Uterus (tissue), 4 donors: ENCODE measurements around the gene TMEM131. TPM values are rescaled to one million over a fixed set of nuclear protein-coding genes. Genes with fewer than 3 reads are reported as not detected.

Experiments
- DNase-seq, 2 donors: peaks; one replicate each; pipeline ENCODE4 v3.0.0-alpha.2; 2019 to 2020
- H3K27ac ChIP-seq, 2 donors: fragments of 200-600 bp; sonication (generic); 1 replicate in 1 of 2; 2 replicates in 1 of 2; pipeline ENCODE4 v1.5.1; 2016 to 2018
- H3K27me3 ChIP-seq, 2 donors: fragments of 200-600 bp; sonication (generic); one replicate each; pipeline ENCODE4 v1.5.1; 2018 to 2019; ENCODE audit warnings: control low read depth in 1 of 2
- H3K36me3 ChIP-seq, 2 donors: fragments of 200-600 bp; sonication (generic); one replicate each; pipeline ENCODE4 v1.5.1; 2019; ENCODE audit warnings: control low read depth in 1 of 2
- H3K4me1 ChIP-seq, 2 donors: fragments of 200-600 bp; sonication (generic); one replicate each; pipeline ENCODE4 v1.5.1; 2018 to 2019; ENCODE audit warnings: control low read depth in 1 of 2
- H3K4me3 ChIP-seq, 2 donors: fragments of 200-600 bp; sonication (generic); 1 replicate in 1 of 2; 2 replicates in 1 of 2; pipeline ENCODE4 v1.5.1; 2018 to 2019; ENCODE audit warnings: mild to moderate bottlenecking in 1 of 2
- H3K9me3 ChIP-seq, 2 donors: fragments of 200-600 bp; sonication (generic); one replicate each; pipeline ENCODE4 v1.5.1; 2019; ENCODE audit warnings: control low read depth in 1 of 2
- CTCF ChIP-seq, 4 experiments: fragments of 200-600 bp in 2 of 4; fragments of 450-650 bp in 2 of 4; sonication (generic) in 2 of 4; IDR thresholded peaks; one replicate each; pipeline ENCODE4 v1.5.1; 2016 to 2019; ENCODE audit warnings: antibody characterized with exemption in 4 of 4, mild to moderate bottlenecking in 2 of 4, moderate library complexity in 1 of 4
- POLR2A ChIP-seq, 2 donors: fragments of 450-650 bp; IDR thresholded peaks; one replicate each; pipeline ENCODE4 v1.6.1; 2016; ENCODE audit warnings: antibody characterized with exemption in 2 of 2, mild to moderate bottlenecking in 1 of 2, moderate library complexity in 1 of 2
- intact Hi-C: fragments of 100-400 bp; cut with DNase I; formaldehyde crosslinking; loops from one replicate; pipeline ENCODE4 v1.15.1; 2023; ENCODE audit warnings: low total_unique reads
- total RNA-seq, 4 donors: library from RNA; depleted of rRNA in 3 of 4; stranded (reverse); fragments of >200 nt in 3 of 4; gene quantifications; one replicate each; pipeline versions ENCODE4 v1.1.0 to v1.2.4, GENCODE V29; 2014 to 2023
- donor health status: DM: yes; HTN: yes; CAD: no.

The TMEM131 gene
- total RNA-seq, 4 donors from 2014 or later: 14.1 to 62.4 (median 35.4) TPM

GRCh38 chr2:97766567-97766966 lies 229.2 kb downstream of the TMEM131 start:
- intact Hi-C loops: no loop called here
- H3K36me3 ChIP-seq: no peaks in the 10 kb centered on the region

GRCh38 chr2:97765933-97766332 lies 229.8 kb downstream of the TMEM131 start:
- H3K27ac ChIP-seq: no peak overlapping the region
- no peak for TF ChIP-seq CTCF (IDR thresholded peaks at IDR 0.05)
- no peak for TF ChIP-seq POLR2A (IDR thresholded peaks at IDR 0.05)
- H3K36me3 ChIP-seq: no peaks in the 10 kb centered on the region
- no peak for DNase-seq
- H3K9me3 ChIP-seq: no peaks in the 10 kb centered on the region
- intact Hi-C loops: no loop called here
- H3K27me3 ChIP-seq: no peaks in the 10 kb centered on the region
- no peak overlapping the region for H3K4me3 ChIP-seq
- H3K4me1 ChIP-seq: no peaks in the 10 kb centered on the region

More at GRCh38 chr2:97766567-97766966, 229.2 kb downstream of the TMEM131 start:
- no peak overlapping the region for H3K27ac ChIP-seq
- no peak for TF ChIP-seq CTCF (IDR thresholded peaks at IDR 0.05)
- no peak for TF ChIP-seq POLR2A (IDR thresholded peaks at IDR 0.05)
- H3K9me3 ChIP-seq: no peaks in the 10 kb centered on the region
- no peak overlapping the region for H3K4me3 ChIP-seq
- no peaks in the 10 kb centered on the region for H3K27me3 ChIP-seq
- no peak for DNase-seq
- no peaks in the 10 kb centered on the region for H3K4me1 ChIP-seq

GRCh38 chr2:97764559-97765263 lies 231.0 kb downstream of the TMEM131 start:
- H3K4me3 ChIP-seq: no peak overlapping the region
- intact Hi-C loops: no loop called here
- no peak overlapping the region for H3K27ac ChIP-seq
- H3K4me1 ChIP-seq: no peaks in the 10 kb centered on the region
- no peaks in the 10 kb centered on the region for H3K36me3 ChIP-seq
- no peak for TF ChIP-seq POLR2A (IDR thresholded peaks at IDR 0.05)
- no peak for TF ChIP-seq CTCF (IDR thresholded peaks at IDR 0.05)
- H3K27me3 ChIP-seq: no peaks in the 10 kb centered on the region
- no peak for DNase-seq
- H3K9me3 ChIP-seq: no peaks in the 10 kb centered on the region

GRCh38 chr2:97763176-97763845 lies 232.4 kb downstream of the TMEM131 start:
- DNase-seq: no peak
- Histone ChIP-seq H3K36me3 (no peaks in the 10 kb centered on the region), H3K27me3 (no peaks in the 10 kb centered on the region), H3K27ac (no peak overlapping the region), H3K4me1 (no peaks in the 10 kb centered on the region), H3K9me3 (no peaks in the 10 kb centered on the region), H3K4me3 (no peak overlapping the region)
- intact Hi-C loops: no loop called here
- TF ChIP-seq POLR2A (IDR thresholded peaks at IDR 0.05): no peak
- no peak for TF ChIP-seq CTCF (IDR thresholded peaks at IDR 0.05)

- H3K9me3 ChIP-seq: no peaks in the 10 kb centered on the region
- no peak overlapping the region for H3K27ac ChIP-seq
- no peaks in the 10 kb centered on the region for H3K36me3 ChIP-seq
- no peaks in the 10 kb centered on the region for H3K27me3 ChIP-seq
- intact Hi-C loops: no loop called here
- H3K4me3 ChIP-seq: no peak overlapping the region
- H3K4me1 ChIP-seq: no peaks in the 10 kb centered on the region
- no peak for DNase-seq
- TF ChIP-seq POLR2A (IDR thresholded peaks at IDR 0.05) (no peak), CTCF (IDR thresholded peaks at IDR 0.05) (no peak)
Observed at GRCh38 chr2:97761192-97761591, 234.6 kb downstream of the TMEM131 start.
